GM12872 (cell line): ENCODE results near the gene ZCWPW1.

Experiments
- CTCF ChIP-seq: IDR thresholded peaks from 3 replicates; pipeline ENCODE4 v1.5.1; 2011; ENCODE audit warnings: low read depth, mild to moderate bottlenecking, low read length, moderate library complexity; ENCODE audit not compliant: insufficient read depth

ZCWPW1 gene

GRCh38 chr7:100425347-100425746 is 3.2 kb downstream of the ZCWPW1 start:
- TF ChIP-seq CTCF, result no peak

GRCh38 chr7:100423315-100423714 is 5.2 kb downstream of the ZCWPW1 start:
- TF ChIP-seq CTCF, result no peak

- no peak for TF ChIP-seq CTCF
Observed at GRCh38 chr7:100419660-100420226, 8.8 kb downstream of the ZCWPW1 start.

- TF ChIP-seq CTCF, result no peak
Observed at GRCh38 chr7:100418930-100419659, 9.4 kb downstream of the ZCWPW1 start.

GRCh38 chr7:100415448-100415847 is 13.1 kb downstream of the ZCWPW1 start:
- TF ChIP-seq CTCF, result no peak

- no peak for TF ChIP-seq CTCF
Observed at GRCh38 chr7:100413889-100414288, 14.6 kb downstream of the ZCWPW1 start.

GRCh38 chr7:100413346-100413745 is 15.2 kb downstream of the ZCWPW1 start:
- no peak for TF ChIP-seq CTCF
